ENCODE data around the gene ZNF501.

The ZNF501 gene

GRCh38 chr3:44729384-44729910 is at the start of gene ZNF501:
Gene ZNF501, plus strand, starts transcription at chr3:44729635. Its CDS starts 4,787 bp downstream, at chr3:44734422.
- peak; percentile 72 for DNase-seq

- no peak for DNase-seq
These were observed 48.4 kb upstream of the ZNF501 start for GRCh38 chr3:44680921-44681455.

GRCh38 chr3:44682182-44682896 is 47.1 kb upstream of the ZNF501 start:
- DNase-seq, result peak; percentile 65

GRCh38 chr3:44685128-44685800 is 44.2 kb upstream of the ZNF501 start:
- peak; percentile 51 for DNase-seq

DNA sequence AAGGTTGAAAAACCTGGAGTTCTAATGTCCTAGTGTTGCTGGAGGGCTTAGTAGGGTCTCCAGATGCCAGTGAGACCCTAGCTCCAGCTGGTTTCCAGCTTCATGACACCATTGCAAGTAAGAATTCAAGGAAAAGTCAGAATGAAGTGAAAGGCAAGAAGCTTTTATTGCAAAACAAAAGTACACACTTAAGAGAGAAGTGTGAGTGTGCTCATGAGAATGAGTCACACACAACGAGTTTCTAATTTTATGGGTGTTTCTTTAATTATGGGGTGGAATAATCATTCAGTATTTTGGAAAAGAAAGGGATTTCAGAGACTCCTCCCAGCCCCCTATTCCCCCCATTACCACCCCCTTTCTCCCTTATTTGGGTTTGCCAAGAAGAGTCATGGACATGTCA is 41.5 kb upstream of the ZNF501 start:
- DNase-seq, result no peak

DNA sequence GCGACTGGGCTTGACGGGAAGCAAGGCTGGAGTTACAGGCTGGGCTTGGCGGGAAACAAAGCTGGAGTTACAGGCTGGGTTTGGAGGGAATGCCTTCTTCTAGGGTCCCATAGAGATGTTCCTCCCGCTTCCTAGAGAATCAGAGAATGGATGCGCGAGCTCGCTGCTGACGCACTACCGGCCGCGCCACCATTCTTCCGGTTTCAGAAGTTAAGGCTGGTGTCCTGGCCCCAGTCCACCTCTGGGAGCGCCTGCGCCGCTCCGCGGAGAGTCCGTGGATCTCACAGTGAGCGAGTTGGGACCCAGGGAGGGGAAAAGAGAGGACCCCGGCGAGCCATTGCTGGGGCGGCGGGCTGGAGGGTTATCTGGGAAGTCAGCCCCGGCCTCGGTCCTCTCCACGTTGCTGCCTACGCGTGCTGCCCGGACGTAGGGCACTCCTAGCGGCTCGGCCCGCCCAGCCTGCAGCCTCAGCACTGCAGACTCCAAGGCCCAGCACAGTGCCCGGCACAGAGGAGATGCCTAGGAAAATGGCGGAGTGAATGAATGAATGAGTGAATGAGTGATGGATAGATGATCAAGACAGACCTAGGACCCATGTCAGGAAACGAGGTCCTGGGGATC is 16.9 kb upstream of the ZNF501 start, which contains the start of gene ZNF502:
Gene ZNF502 (plus strand): TSS at position 206 of the 621 bp plus-strand sequence. CDS start 7,602 bp downstream, outside the sequence.
- DNase-seq, result peak; percentile 67

DNA sequence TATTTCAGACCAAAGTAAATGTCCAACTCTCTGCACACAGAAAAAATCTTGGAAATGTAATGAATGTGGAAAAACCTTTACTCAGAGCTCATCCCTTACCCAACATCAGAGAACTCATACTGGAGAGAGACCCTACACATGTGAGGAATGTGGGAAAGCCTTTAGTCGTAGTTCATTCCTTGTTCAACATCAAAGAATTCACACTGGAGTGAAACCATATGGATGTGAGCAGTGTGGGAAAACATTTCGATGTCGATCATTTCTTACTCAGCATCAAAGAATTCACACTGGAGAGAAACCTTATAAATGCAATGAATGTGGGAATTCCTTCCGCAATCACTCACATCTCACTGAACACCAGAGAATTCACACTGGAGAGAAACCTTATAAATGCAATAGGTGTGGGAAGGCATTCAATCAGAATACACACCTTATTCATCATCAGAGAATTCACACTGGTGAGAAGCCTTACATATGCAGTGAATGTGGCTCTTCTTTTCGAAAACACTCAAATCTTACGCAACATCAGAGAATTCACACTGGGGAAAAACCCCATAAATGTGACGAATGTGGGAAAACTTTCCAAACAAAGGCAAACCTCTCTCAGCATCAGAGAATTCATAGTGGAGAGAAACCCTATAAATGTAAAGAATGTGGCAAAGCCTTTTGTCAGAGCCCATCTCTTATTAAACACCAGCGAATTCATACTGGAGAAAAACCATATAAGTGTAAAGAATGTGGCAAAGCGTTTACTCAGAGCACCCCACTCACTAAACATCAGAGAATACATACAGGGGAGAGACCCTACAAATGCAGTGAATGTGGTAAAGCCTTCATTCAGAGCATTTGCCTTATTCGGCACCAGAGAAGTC is 8.0 kb upstream of the ZNF501 start:
- DNase-seq, result no peak

DNA sequence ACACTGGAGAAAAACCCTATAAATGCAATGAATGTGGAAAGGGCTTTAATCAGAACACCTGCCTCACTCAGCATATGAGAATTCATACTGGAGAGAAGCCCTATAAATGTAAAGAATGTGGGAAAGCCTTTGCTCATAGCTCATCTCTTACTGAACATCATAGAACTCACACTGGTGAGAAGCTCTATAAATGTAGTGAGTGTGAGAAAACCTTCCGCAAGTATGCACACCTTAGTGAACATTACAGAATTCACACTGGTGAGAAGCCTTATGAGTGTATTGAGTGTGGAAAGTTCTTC is 7.4 kb upstream of the ZNF501 start:
- DNase-seq, result no peak

DNA sequence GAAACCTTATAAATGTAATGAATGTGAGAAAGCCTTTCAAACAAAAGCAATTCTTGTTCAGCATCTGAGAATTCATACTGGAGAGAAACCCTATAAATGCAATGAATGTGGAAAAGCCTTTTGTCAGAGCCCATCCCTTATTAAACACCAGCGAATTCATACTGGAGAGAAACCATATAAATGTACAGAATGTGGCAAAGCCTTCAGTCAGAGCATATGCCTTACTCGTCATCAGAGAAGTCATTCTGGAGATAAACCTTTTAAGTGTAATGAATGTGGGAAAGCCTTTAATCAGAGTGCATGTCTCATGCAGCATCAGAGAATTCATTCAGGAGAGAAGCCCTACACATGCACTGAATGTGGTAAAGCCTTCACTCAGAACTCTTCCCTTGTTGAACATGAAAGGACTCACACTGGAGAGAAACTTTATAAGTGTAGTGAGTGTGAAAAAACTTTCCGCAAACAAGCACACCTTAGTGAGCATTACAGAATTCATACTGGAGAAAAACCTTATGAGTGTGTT is 5.3 kb downstream of the ZNF501 start:
- no peak for DNase-seq

DNA sequence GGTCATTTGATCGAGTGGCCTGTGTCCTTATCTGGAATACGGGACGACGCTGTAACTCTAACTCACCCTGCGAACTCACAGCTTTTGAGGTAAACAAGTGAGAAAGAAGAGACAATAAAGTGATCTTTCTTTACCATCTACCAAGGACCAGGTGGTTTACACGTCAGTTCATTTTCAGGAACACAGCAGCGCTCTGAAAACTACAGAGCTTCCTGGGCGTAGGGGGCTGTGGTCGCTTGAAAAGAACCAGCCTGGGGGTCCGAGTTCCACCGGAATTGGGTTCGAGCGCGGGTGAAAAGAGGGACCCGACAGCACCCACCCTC is 31.6 kb downstream of the ZNF501 start:
- DNase-seq, result no peak

GRCh38 chr3:44761424-44762169 is 32.2 kb downstream of the ZNF501 start, which contains the start of the genes KIAA1143 and KIF15:
Gene KIAA1143, minus strand, starts transcription at chr3:44761619. Its CDS starts 17 bp downstream, at chr3:44761602.
Gene KIF15, plus strand, starts transcription at chr3:44761794. Its CDS starts 72 bp downstream, at chr3:44761866.
- peak; percentile 95 for DNase-seq

DNA sequence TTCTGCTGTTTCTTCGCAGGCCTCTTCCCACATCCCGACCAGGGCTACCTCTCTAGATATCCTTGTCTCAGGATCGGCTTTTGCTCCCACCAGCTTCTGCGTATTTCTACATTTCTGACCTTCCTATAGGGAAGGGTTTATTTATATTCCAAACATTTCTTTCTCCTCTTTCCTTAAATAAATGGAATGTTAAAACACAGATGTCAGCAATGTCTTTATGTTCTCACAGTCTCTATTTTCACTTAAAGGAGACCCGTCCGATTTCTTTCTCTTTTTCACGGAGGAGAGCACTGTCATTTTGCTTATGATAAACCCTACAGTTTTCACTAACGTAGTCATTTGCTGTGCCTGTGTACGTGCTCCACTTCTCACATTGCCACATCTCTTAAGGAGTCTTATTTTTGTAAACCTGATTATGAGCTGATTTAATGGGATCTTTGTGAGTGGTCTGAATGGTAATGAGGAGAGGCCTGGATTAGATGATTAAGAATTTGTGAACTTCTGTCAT is 32.8 kb downstream of the ZNF501 start:
- peak; percentile 8 for DNase-seq

- no peak for DNase-seq
These were observed 33.3 kb downstream of the ZNF501 start for GRCh38 chr3:44762690-44763089.

GRCh38 chr3:44764248-44764647 is 34.8 kb downstream of the ZNF501 start:
- no peak for DNase-seq

DNA sequence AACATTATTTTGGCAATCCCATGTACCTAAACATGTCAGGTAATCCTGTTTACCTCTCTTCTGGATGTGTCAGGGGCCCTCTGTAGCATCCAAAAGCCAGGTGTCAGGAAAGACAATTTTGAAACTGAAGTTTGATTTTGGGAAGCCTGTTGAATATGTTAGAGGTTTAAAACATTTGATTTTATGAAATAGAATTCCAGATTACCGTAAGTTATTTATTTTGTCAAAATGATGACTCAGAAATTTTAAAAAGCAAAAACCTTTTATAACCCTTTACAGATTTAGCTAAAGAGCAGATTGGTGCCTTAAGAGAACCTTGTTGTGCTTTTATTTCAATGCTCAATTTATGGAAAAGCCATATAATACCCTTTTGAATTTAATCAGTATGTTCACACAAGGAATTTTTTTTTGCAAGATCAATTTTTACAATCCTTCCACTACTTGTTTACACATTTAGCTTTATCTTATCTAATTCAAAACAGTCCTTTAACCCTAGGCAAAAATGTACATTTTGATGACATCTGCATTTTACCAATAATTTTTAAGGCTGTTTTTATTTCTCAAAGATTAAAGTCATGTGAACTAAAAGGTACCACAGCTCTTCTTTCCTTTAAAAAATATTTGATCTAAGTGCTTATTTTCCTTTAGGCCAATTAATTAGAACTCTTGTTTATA is 42.1 kb downstream of the ZNF501 start:
- no peak for DNase-seq

- no peak for DNase-seq
These were observed 42.6 kb downstream of the ZNF501 start for GRCh38 chr3:44772099-44772442.

GRCh38 chr3:44782891-44783290 is 53.5 kb downstream of the ZNF501 start:
- DNase-seq, result no peak
